GM23338 (cell line): ENCODE results near the gene PPP1R9A.

Experiments used
- CTCF ChIP-seq, 2 experiments: fragments of 200-600 bp in 1 of 2; sonication (generic) in 1 of 2; conservative IDR thresholded peaks; 2 replicates each; pipeline versions ENCODE4 v1.5.1 to v1.6.1; 2016 to 2017; ENCODE audit warnings: antibody characterized with exemption in 2 of 2, low read depth in 2 of 2, mild to moderate bottlenecking in 2 of 2, moderate library complexity in 1 of 2
- EZH2 ChIP-seq: fragments of 200-600 bp; sonication (generic); IDR thresholded peaks from one replicate; pipeline ENCODE4 v1.8.0; 2017; ENCODE audit warnings: antibody characterized with exemption, mild to moderate bottlenecking, low read depth; ENCODE audit not compliant: unreplicated experiment
- POLR2AphosphoS5 ChIP-seq: IDR thresholded peaks from 2 replicates; pipeline ENCODE4 v1.6.1; 2016; ENCODE audit warnings: antibody characterized with exemption, low read depth
- REST ChIP-seq: IDR thresholded peaks from one replicate; pipeline ENCODE4 v1.6.1; 2018; ENCODE audit warnings: antibody characterized with exemption; ENCODE audit not compliant: unreplicated experiment
- ZNF331 ChIP-seq: fragments of 250-450 bp; sonication (Bioruptor Pico); IDR thresholded peaks from 2 replicates; pipeline ENCODE4 v1.5.0; 2020; ENCODE audit warnings: low read depth, mild to moderate bottlenecking, moderate library complexity

- TF ChIP-seq CTCF (conservative IDR thresholded peaks at IDR 0.05; ENCODE audit: low read depth in 2 of 2) (no peak), POLR2AphosphoS5 (peak; percentile 65; the same call in 1 of the 2 replicates), REST (no peak), EZH2 (no peak), ZNF331 (CRISPR knock-in tag) (no peak)
Observed at GRCh38 chr7:94908323-94909178, 1.2 kb downstream of the PPP1R9A start.
